H9 (cell line): Measurements from ENCODE around the gene SLA2. TPM values are rescaled to one million over a fixed set of nuclear protein-coding genes. Genes with fewer than 3 reads are reported as not detected.

Experiments
- DNase-seq: peaks from one replicate; pipeline ENCODE4 v3.0.0-alpha.2; 2017
- H2AFZ ChIP-seq: one replicate; pipeline ENCODE4 v1.6.1; 2013; ENCODE audit warnings: mild to moderate bottlenecking, low read length, control low read depth, moderate library complexity
- H2AK5ac ChIP-seq: 2 replicates; pipeline ENCODE4 v1.6.1; 2013; ENCODE audit warnings: low read length, control low read depth, mixed read lengths; ENCODE audit not compliant: insufficient read length
- H2BK120ac ChIP-seq: one replicate; pipeline ENCODE4 v1.6.1; 2013; ENCODE audit warnings: low read depth, mild to moderate bottlenecking, low read length, control low read depth, inconsistent platforms; ENCODE audit not compliant: poor library complexity, severe bottlenecking
- H2BK12ac ChIP-seq: 2 replicates; pipeline ENCODE4 v1.6.1; 2013; ENCODE audit warnings: low read length, control low read depth, mixed read lengths, low read depth; ENCODE audit not compliant: insufficient read length
- H2BK15ac ChIP-seq: 2 replicates; pipeline ENCODE4 v1.6.1; 2013; ENCODE audit warnings: low read depth, low read length, control low read depth
- H2BK20ac ChIP-seq: one replicate; pipeline ENCODE4 v1.6.1; 2013; ENCODE audit warnings: low read depth, mild to moderate bottlenecking, low read length, control low read depth, inconsistent platforms; ENCODE audit not compliant: poor library complexity, severe bottlenecking
- H2BK5ac ChIP-seq: 2 replicates; pipeline ENCODE4 v1.6.1; 2013; ENCODE audit warnings: low read length, control low read depth, mixed read lengths; ENCODE audit not compliant: insufficient read length
- H3K14ac ChIP-seq: 2 replicates; pipeline ENCODE4 v1.6.1; 2013; ENCODE audit warnings: low read length, control low read depth; ENCODE audit not compliant: insufficient read depth
- H3K18ac ChIP-seq: 2 replicates; pipeline ENCODE4 v1.6.1; 2013; ENCODE audit warnings: low read depth, mild to moderate bottlenecking, mixed read lengths, low read length, control low read depth; ENCODE audit not compliant: insufficient read length
- H3K23ac ChIP-seq: 2 replicates; pipeline ENCODE4 v1.6.1; 2013; ENCODE audit warnings: low read length, control low read depth, mixed read lengths, low read depth; ENCODE audit not compliant: insufficient read length
- H3K23me2 ChIP-seq: 2 replicates; pipeline ENCODE4 v1.6.1; 2013; ENCODE audit warnings: low read depth, mild to moderate bottlenecking, mixed read lengths, low read length, control low read depth; ENCODE audit not compliant: insufficient read length, poor library complexity, severe bottlenecking
- H3K27ac ChIP-seq: 2 replicates; pipeline ENCODE4 v1.5.1; 2013; ENCODE audit warnings: low read length, control low read depth, mixed read lengths, low read depth; ENCODE audit not compliant: insufficient read length
- H3K27me3 ChIP-seq: 2 replicates; pipeline ENCODE4 v1.6.1; 2013; ENCODE audit warnings: low read length, control low read depth, inconsistent platforms; ENCODE audit not compliant: insufficient read depth
- H3K4ac ChIP-seq: 2 replicates; pipeline ENCODE4 v1.6.1; 2013; ENCODE audit warnings: low read depth, mild to moderate bottlenecking, control low read depth, inconsistent platforms, low read length, moderate library complexity
- H3K4me1 ChIP-seq: 2 replicates; pipeline ENCODE4 v1.6.1; 2013; ENCODE audit warnings: low read length, control low read depth, inconsistent platforms; ENCODE audit not compliant: insufficient read depth
- H3K4me2 ChIP-seq: 2 replicates; pipeline ENCODE4 v1.6.1; 2013; ENCODE audit warnings: low read length, control low read depth, mixed read lengths; ENCODE audit not compliant: insufficient read length, insufficient read depth
- H3K56ac ChIP-seq: 2 replicates; pipeline ENCODE4 v1.6.1; 2013; ENCODE audit warnings: low read depth, mild to moderate bottlenecking, mixed read lengths, low read length, control low read depth; ENCODE audit not compliant: insufficient read length
- H3K79me1 ChIP-seq: 2 replicates; pipeline ENCODE4 v1.6.1; 2013; ENCODE audit warnings: low read depth, mild to moderate bottlenecking, moderate library complexity, low read length, control low read depth, inconsistent platforms; ENCODE audit not compliant: insufficient read depth, poor library complexity, severe bottlenecking
- H3K79me2 ChIP-seq: 2 replicates; pipeline ENCODE4 v1.6.1; 2013; ENCODE audit warnings: low read length, control low read depth, inconsistent platforms; ENCODE audit not compliant: insufficient read depth
- H3K9ac ChIP-seq: 2 replicates; pipeline ENCODE4 v1.6.1; 2013; ENCODE audit warnings: low read length, control low read depth, mixed read lengths; ENCODE audit not compliant: insufficient read length; ENCODE audit errors: extremely low read depth
- H3K9me3 ChIP-seq: one replicate; pipeline ENCODE4 v1.6.1; 2013; ENCODE audit warnings: low read depth, low read length, inconsistent platforms; ENCODE audit not compliant: control insufficient read depth
- H3T11ph ChIP-seq: one replicate; pipeline ENCODE4 v1.6.1; 2013; ENCODE audit warnings: mild to moderate bottlenecking, low read length, control low read depth, inconsistent platforms
- H4K20me1 ChIP-seq: one replicate; pipeline ENCODE4 v1.6.1; 2013; ENCODE audit not compliant: control insufficient read depth, insufficient read length, insufficient read depth
- H4K5ac ChIP-seq: 2 replicates; pipeline ENCODE4 v1.6.1; 2013; ENCODE audit warnings: low read depth, mild to moderate bottlenecking, mixed read lengths, low read length, control low read depth; ENCODE audit not compliant: insufficient read length
- H4K8ac ChIP-seq: replicated peaks from 2 replicates; pipeline ENCODE4 v1.6.1; 2013; ENCODE audit warnings: low read length, control low read depth, mixed read lengths, low read depth; ENCODE audit not compliant: insufficient read length
- H4K91ac ChIP-seq: 2 replicates; pipeline ENCODE4 v1.6.1; 2013; ENCODE audit warnings: low read depth, mild to moderate bottlenecking, moderate library complexity, mixed read lengths, low read length, control low read depth; ENCODE audit not compliant: insufficient read length
- H3K27ac Mint-ChIP-seq, 3 experiments: 2 replicates in 2 of 3; 3 replicates in 1 of 3; pipeline ENCODE4 v1.8.0; 2020 to 2021; ENCODE audit warnings: mixed read lengths in 3 of 3, mild to moderate bottlenecking in 1 of 3, moderate library complexity in 1 of 3
- H3K27me3 Mint-ChIP-seq: 2 replicates; pipeline ENCODE4 v1.8.0; 2021; ENCODE audit warnings: low read depth, mild to moderate bottlenecking, moderate library complexity, mixed read lengths
- H3K36me3 Mint-ChIP-seq, 3 experiments: 2 replicates in 2 of 3; 3 replicates in 1 of 3; pipeline ENCODE4 v1.8.0; 2020 to 2021; ENCODE audit warnings: low read depth in 3 of 3, mixed read lengths in 3 of 3; ENCODE audit not compliant: insufficient read depth in 1 of 3
- H3K4me1 Mint-ChIP-seq, 2 experiments: 2 replicates each; pipeline ENCODE4 v1.8.0; 2020; ENCODE audit warnings: mixed read lengths in 2 of 2
- H3K4me3 Mint-ChIP-seq, 2 experiments: 2 replicates in 1 of 2; 3 replicates in 1 of 2; pipeline ENCODE4 v1.8.0; 2020 to 2021; ENCODE audit warnings: mild to moderate bottlenecking in 2 of 2, mixed read lengths in 2 of 2, moderate library complexity in 1 of 2
- H3K9me3 Mint-ChIP-seq, 2 experiments: 2 replicates in 1 of 2; 3 replicates in 1 of 2; pipeline ENCODE4 v1.8.0; 2020; ENCODE audit warnings: mild to moderate bottlenecking in 2 of 2, mixed read lengths in 2 of 2, moderate library complexity in 1 of 2
- WGBS: extraction: QIAGEN DNeasy Blood & Tissue Kit; methylation state at CpG from one replicate; pipeline ENCODE4 v1.1.7; 2013; ENCODE audit warnings: missing lambda C conversion rate, low lambda C conversion rate, mixed read lengths; ENCODE audit not compliant: insufficient read length; ENCODE audit errors: extremely low coverage; 5-methylcytosine and 5-hydroxymethylcytosine counted together
- total RNA-seq: library from RNA; stranded (reverse); gene quantifications from 2 replicates; pipeline ENCODE4 v1.2.1, GENCODE V29; 2021
- TF ChIP-seq, protein P1 (sequence below): fragments of 200-600 bp; sonication (generic); conservative IDR thresholded peaks from 3 replicates; pipeline ENCODE4 v1.8.0; 2021; ENCODE audit warnings: antibody characterized with exemption, mild to moderate bottlenecking

Gene SLA2
- total RNA-seq, 1 experiment from 2014 or later, result 0.20 TPM

GRCh38 chr20:36644706-36645095, 1.3 kb downstream of the SLA2 start:
- Histone ChIP-seq H3K4me2 (no peak overlapping the region), H3K14ac (no peak overlapping the region), H2BK15ac (no peak overlapping the region), H3K23ac (no peak overlapping the region), H3K23me2 (no peaks in the 10 kb centered on the region), H3K27ac (no peak overlapping the region), H3K56ac (no peak overlapping the region), H2AFZ (no peak overlapping the region), H4K5ac (no peak overlapping the region), H3K18ac (no peak overlapping the region), H3K4me1 (peaks cover 8% of the 10 kb centered on the region; the same call in 1 of the 2 replicates), H3K9ac (no peak overlapping the region), H2BK120ac (no peak overlapping the region), H4K91ac (no peak overlapping the region), H3K79me2 (no peaks in the 10 kb centered on the region), H3K4ac (no peak overlapping the region), H3T11ph (no peak overlapping the region), H3K9me3 (no peaks in the 10 kb centered on the region), H2AK5ac (no peak overlapping the region), H3K79me1 (no peaks in the 10 kb centered on the region), H4K20me1 (no peaks in the 10 kb centered on the region), H2BK5ac (no peak overlapping the region), H2BK20ac (no peak overlapping the region), H2BK12ac (no peak overlapping the region), H3K27me3 (no peaks in the 10 kb centered on the region), H4K8ac (no peak overlapping the region)
- WGBS, result no CpG with 5 or more reads among the region's 7 CpGs
- TF ChIP-seq, protein P1, sequence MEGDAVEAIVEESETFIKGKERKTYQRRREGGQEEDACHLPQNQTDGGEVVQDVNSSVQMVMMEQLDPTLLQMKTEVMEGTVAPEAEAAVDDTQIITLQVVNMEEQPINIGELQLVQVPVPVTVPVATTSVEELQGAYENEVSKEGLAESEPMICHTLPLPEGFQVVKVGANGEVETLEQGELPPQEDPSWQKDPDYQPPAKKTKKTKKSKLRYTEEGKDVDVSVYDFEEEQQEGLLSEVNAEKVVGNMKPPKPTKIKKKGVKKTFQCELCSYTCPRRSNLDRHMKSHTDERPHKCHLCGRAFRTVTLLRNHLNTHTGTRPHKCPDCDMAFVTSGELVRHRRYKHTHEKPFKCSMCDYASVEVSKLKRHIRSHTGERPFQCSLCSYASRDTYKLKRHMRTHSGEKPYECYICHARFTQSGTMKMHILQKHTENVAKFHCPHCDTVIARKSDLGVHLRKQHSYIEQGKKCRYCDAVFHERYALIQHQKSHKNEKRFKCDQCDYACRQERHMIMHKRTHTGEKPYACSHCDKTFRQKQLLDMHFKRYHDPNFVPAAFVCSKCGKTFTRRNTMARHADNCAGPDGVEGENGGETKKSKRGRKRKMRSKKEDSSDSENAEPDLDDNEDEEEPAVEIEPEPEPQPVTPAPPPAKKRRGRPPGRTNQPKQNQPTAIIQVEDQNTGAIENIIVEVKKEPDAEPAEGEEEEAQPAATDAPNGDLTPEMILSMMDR, result no peak
- no peaks in the 10 kb centered on the region; the same call in 1 of the 2 replicates for H3K27me3 Mint-ChIP-seq
- no peaks in the 10 kb centered on the region for H3K9me3 Mint-ChIP-seq
- H3K4me3 Mint-ChIP-seq, result no peak overlapping the region
- H3K36me3 Mint-ChIP-seq, result no peaks in the 10 kb centered on the region
- H3K4me1 Mint-ChIP-seq, result peaks cover 33% of the 10 kb centered on the region in 2 experiments
- DNase-seq, result no peak
- no peak overlapping the region for H3K27ac Mint-ChIP-seq
